H9 (cell line): ENCODE measurements around the gene FCHO1. TPM values are rescaled to one million over a fixed set of nuclear protein-coding genes. Genes with fewer than 3 reads are reported as not detected.

Experiments
- DNase-seq: peaks from one replicate; pipeline ENCODE4 v3.0.0-alpha.2; 2017
- H2AFZ ChIP-seq: one replicate; pipeline ENCODE4 v1.6.1; 2013; ENCODE audit warnings: mild to moderate bottlenecking, low read length, control low read depth, moderate library complexity
- H2AK5ac ChIP-seq: 2 replicates; pipeline ENCODE4 v1.6.1; 2013; ENCODE audit warnings: low read length, control low read depth, mixed read lengths; ENCODE audit not compliant: insufficient read length
- H2BK120ac ChIP-seq: one replicate; pipeline ENCODE4 v1.6.1; 2013; ENCODE audit warnings: low read depth, mild to moderate bottlenecking, low read length, control low read depth, inconsistent platforms; ENCODE audit not compliant: poor library complexity, severe bottlenecking
- H2BK12ac ChIP-seq: 2 replicates; pipeline ENCODE4 v1.6.1; 2013; ENCODE audit warnings: low read length, control low read depth, mixed read lengths, low read depth; ENCODE audit not compliant: insufficient read length
- H2BK15ac ChIP-seq: 2 replicates; pipeline ENCODE4 v1.6.1; 2013; ENCODE audit warnings: low read depth, low read length, control low read depth
- H2BK20ac ChIP-seq: one replicate; pipeline ENCODE4 v1.6.1; 2013; ENCODE audit warnings: low read depth, mild to moderate bottlenecking, low read length, control low read depth, inconsistent platforms; ENCODE audit not compliant: poor library complexity, severe bottlenecking
- H2BK5ac ChIP-seq: 2 replicates; pipeline ENCODE4 v1.6.1; 2013; ENCODE audit warnings: low read length, control low read depth, mixed read lengths; ENCODE audit not compliant: insufficient read length
- H3K14ac ChIP-seq: 2 replicates; pipeline ENCODE4 v1.6.1; 2013; ENCODE audit warnings: low read length, control low read depth; ENCODE audit not compliant: insufficient read depth
- H3K18ac ChIP-seq: 2 replicates; pipeline ENCODE4 v1.6.1; 2013; ENCODE audit warnings: low read depth, mild to moderate bottlenecking, mixed read lengths, low read length, control low read depth; ENCODE audit not compliant: insufficient read length
- H3K23ac ChIP-seq: 2 replicates; pipeline ENCODE4 v1.6.1; 2013; ENCODE audit warnings: low read length, control low read depth, mixed read lengths, low read depth; ENCODE audit not compliant: insufficient read length
- H3K23me2 ChIP-seq: 2 replicates; pipeline ENCODE4 v1.6.1; 2013; ENCODE audit warnings: low read depth, mild to moderate bottlenecking, mixed read lengths, low read length, control low read depth; ENCODE audit not compliant: insufficient read length, poor library complexity, severe bottlenecking
- H3K27ac ChIP-seq: 2 replicates; pipeline ENCODE4 v1.5.1; 2013; ENCODE audit warnings: low read length, control low read depth, mixed read lengths, low read depth; ENCODE audit not compliant: insufficient read length
- H3K27me3 ChIP-seq: 2 replicates; pipeline ENCODE4 v1.6.1; 2013; ENCODE audit warnings: low read length, control low read depth, inconsistent platforms; ENCODE audit not compliant: insufficient read depth
- H3K4ac ChIP-seq: 2 replicates; pipeline ENCODE4 v1.6.1; 2013; ENCODE audit warnings: low read depth, mild to moderate bottlenecking, control low read depth, inconsistent platforms, low read length, moderate library complexity
- H3K4me1 ChIP-seq: 2 replicates; pipeline ENCODE4 v1.6.1; 2013; ENCODE audit warnings: low read length, control low read depth, inconsistent platforms; ENCODE audit not compliant: insufficient read depth
- H3K4me2 ChIP-seq: 2 replicates; pipeline ENCODE4 v1.6.1; 2013; ENCODE audit warnings: low read length, control low read depth, mixed read lengths; ENCODE audit not compliant: insufficient read length, insufficient read depth
- H3K56ac ChIP-seq: 2 replicates; pipeline ENCODE4 v1.6.1; 2013; ENCODE audit warnings: low read depth, mild to moderate bottlenecking, mixed read lengths, low read length, control low read depth; ENCODE audit not compliant: insufficient read length
- H3K79me1 ChIP-seq: 2 replicates; pipeline ENCODE4 v1.6.1; 2013; ENCODE audit warnings: low read depth, mild to moderate bottlenecking, moderate library complexity, low read length, control low read depth, inconsistent platforms; ENCODE audit not compliant: insufficient read depth, poor library complexity, severe bottlenecking
- H3K79me2 ChIP-seq: 2 replicates; pipeline ENCODE4 v1.6.1; 2013; ENCODE audit warnings: low read length, control low read depth, inconsistent platforms; ENCODE audit not compliant: insufficient read depth
- H3K9ac ChIP-seq: 2 replicates; pipeline ENCODE4 v1.6.1; 2013; ENCODE audit warnings: low read length, control low read depth, mixed read lengths; ENCODE audit not compliant: insufficient read length; ENCODE audit errors: extremely low read depth
- H3K9me3 ChIP-seq: one replicate; pipeline ENCODE4 v1.6.1; 2013; ENCODE audit warnings: low read depth, low read length, inconsistent platforms; ENCODE audit not compliant: control insufficient read depth
- H3T11ph ChIP-seq: one replicate; pipeline ENCODE4 v1.6.1; 2013; ENCODE audit warnings: mild to moderate bottlenecking, low read length, control low read depth, inconsistent platforms
- H4K20me1 ChIP-seq: one replicate; pipeline ENCODE4 v1.6.1; 2013; ENCODE audit not compliant: control insufficient read depth, insufficient read length, insufficient read depth
- H4K5ac ChIP-seq: 2 replicates; pipeline ENCODE4 v1.6.1; 2013; ENCODE audit warnings: low read depth, mild to moderate bottlenecking, mixed read lengths, low read length, control low read depth; ENCODE audit not compliant: insufficient read length
- H4K8ac ChIP-seq: replicated peaks from 2 replicates; pipeline ENCODE4 v1.6.1; 2013; ENCODE audit warnings: low read length, control low read depth, mixed read lengths, low read depth; ENCODE audit not compliant: insufficient read length
- H4K91ac ChIP-seq: 2 replicates; pipeline ENCODE4 v1.6.1; 2013; ENCODE audit warnings: low read depth, mild to moderate bottlenecking, moderate library complexity, mixed read lengths, low read length, control low read depth; ENCODE audit not compliant: insufficient read length
- H3K27ac Mint-ChIP-seq, 3 experiments: 2 replicates in 2 of 3; 3 replicates in 1 of 3; pipeline ENCODE4 v1.8.0; 2020 to 2021; ENCODE audit warnings: mixed read lengths in 3 of 3, mild to moderate bottlenecking in 1 of 3, moderate library complexity in 1 of 3
- H3K27me3 Mint-ChIP-seq: 2 replicates; pipeline ENCODE4 v1.8.0; 2021; ENCODE audit warnings: low read depth, mild to moderate bottlenecking, moderate library complexity, mixed read lengths
- H3K36me3 Mint-ChIP-seq, 3 experiments: 2 replicates in 2 of 3; 3 replicates in 1 of 3; pipeline ENCODE4 v1.8.0; 2020 to 2021; ENCODE audit warnings: low read depth in 3 of 3, mixed read lengths in 3 of 3; ENCODE audit not compliant: insufficient read depth in 1 of 3
- H3K4me1 Mint-ChIP-seq, 2 experiments: 2 replicates each; pipeline ENCODE4 v1.8.0; 2020; ENCODE audit warnings: mixed read lengths in 2 of 2
- H3K4me3 Mint-ChIP-seq, 2 experiments: 2 replicates in 1 of 2; 3 replicates in 1 of 2; pipeline ENCODE4 v1.8.0; 2020 to 2021; ENCODE audit warnings: mild to moderate bottlenecking in 2 of 2, mixed read lengths in 2 of 2, moderate library complexity in 1 of 2
- H3K9me3 Mint-ChIP-seq, 2 experiments: 2 replicates in 1 of 2; 3 replicates in 1 of 2; pipeline ENCODE4 v1.8.0; 2020; ENCODE audit warnings: mild to moderate bottlenecking in 2 of 2, mixed read lengths in 2 of 2, moderate library complexity in 1 of 2
- WGBS: extraction: QIAGEN DNeasy Blood & Tissue Kit; methylation state at CpG from one replicate; pipeline ENCODE4 v1.1.7; 2013; ENCODE audit warnings: missing lambda C conversion rate, low lambda C conversion rate, mixed read lengths; ENCODE audit not compliant: insufficient read length; ENCODE audit errors: extremely low coverage; 5-methylcytosine and 5-hydroxymethylcytosine counted together
- total RNA-seq: library from RNA; stranded (reverse); gene quantifications from 2 replicates; pipeline ENCODE4 v1.2.1, GENCODE V29; 2021
- TF ChIP-seq, protein P1 (sequence below): fragments of 200-600 bp; sonication (generic); conservative IDR thresholded peaks from 3 replicates; pipeline ENCODE4 v1.8.0; 2021; ENCODE audit warnings: antibody characterized with exemption, mild to moderate bottlenecking

The FCHO1 gene
- total RNA-seq, 1 experiment from 2014 or later, result 13.1 TPM

DNA sequence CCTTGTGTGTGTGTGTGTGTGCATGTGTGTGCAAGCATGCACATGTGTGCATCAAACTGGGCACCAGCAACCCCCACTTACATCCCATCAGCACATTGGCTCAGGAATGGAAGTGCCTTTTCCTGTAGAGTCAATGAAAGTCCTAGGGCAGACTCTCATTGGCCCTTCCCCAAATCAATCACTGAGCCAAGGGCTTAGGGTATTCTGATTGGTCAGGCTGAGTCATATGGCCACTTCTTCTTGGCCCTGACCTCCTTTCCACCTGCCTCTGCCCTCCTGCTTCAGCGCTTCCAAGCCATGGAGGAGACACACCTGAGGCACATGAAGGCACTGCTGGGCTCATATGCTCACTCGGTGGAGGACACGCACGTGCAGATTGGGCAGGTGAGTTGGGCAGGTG, 20.9 kb downstream of the FCHO1 start:
- no peaks in the 10 kb centered on the region for H3K9me3 Mint-ChIP-seq
- Histone ChIP-seq H3K27ac (no peak overlapping the region), H2BK120ac (no peak overlapping the region), H2BK5ac (no peak overlapping the region), H3K4ac (no peak overlapping the region), H4K20me1 (no peaks in the 10 kb centered on the region), H3K4me2 (no peak overlapping the region), H3K9me3 (no peaks in the 10 kb centered on the region), H2AFZ (no peak overlapping the region), H2BK12ac (no peak overlapping the region), H2BK15ac (no peak overlapping the region), H3K4me1 (no peaks in the 10 kb centered on the region), H2BK20ac (no peak overlapping the region), H3K27me3 (no peaks in the 10 kb centered on the region), H3K79me1 (no peaks in the 10 kb centered on the region), H3T11ph (no peak overlapping the region), H3K14ac (no peak overlapping the region), H4K91ac (no peak overlapping the region), H4K5ac (no peak overlapping the region), H3K23me2 (no peaks in the 10 kb centered on the region), H3K79me2 (no peaks in the 10 kb centered on the region), H2AK5ac (no peak overlapping the region), H3K9ac (no peak overlapping the region), H3K23ac (no peak overlapping the region), H3K18ac (no peak overlapping the region), H4K8ac (no peak overlapping the region), H3K56ac (no peak overlapping the region)
- H3K36me3 Mint-ChIP-seq, result peaks cover 2 to 25% (median 8%) of the 10 kb centered on the region in 3 experiments
- H3K27ac Mint-ChIP-seq, result no peak overlapping the region
- no peak for DNase-seq
- no CpG with 5 or more reads among the region's 4 CpGs for WGBS
- peaks cover 4 to 8% of the 10 kb centered on the region in 2 experiments; a peak in 3 of 4 replicates for H3K4me1 Mint-ChIP-seq
- no peaks in the 10 kb centered on the region for H3K27me3 Mint-ChIP-seq
- H3K4me3 Mint-ChIP-seq, result no peak overlapping the region
- TF ChIP-seq, protein P1, sequence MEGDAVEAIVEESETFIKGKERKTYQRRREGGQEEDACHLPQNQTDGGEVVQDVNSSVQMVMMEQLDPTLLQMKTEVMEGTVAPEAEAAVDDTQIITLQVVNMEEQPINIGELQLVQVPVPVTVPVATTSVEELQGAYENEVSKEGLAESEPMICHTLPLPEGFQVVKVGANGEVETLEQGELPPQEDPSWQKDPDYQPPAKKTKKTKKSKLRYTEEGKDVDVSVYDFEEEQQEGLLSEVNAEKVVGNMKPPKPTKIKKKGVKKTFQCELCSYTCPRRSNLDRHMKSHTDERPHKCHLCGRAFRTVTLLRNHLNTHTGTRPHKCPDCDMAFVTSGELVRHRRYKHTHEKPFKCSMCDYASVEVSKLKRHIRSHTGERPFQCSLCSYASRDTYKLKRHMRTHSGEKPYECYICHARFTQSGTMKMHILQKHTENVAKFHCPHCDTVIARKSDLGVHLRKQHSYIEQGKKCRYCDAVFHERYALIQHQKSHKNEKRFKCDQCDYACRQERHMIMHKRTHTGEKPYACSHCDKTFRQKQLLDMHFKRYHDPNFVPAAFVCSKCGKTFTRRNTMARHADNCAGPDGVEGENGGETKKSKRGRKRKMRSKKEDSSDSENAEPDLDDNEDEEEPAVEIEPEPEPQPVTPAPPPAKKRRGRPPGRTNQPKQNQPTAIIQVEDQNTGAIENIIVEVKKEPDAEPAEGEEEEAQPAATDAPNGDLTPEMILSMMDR, result no peak
